ENCODE measurements around the gene VPS72. TPM values are rescaled to one million over a fixed set of nuclear protein-coding genes. Genes with fewer than 3 reads are reported as not detected.

VPS72 gene
- 68.9 TPM for total RNA-seq (2021; ENCODE audit: unreplicated experiment)
- polyA plus RNA-seq (2012) = 47.7 and 57.3 TPM in 2 replicates
- Bru-seq, nascent RNA = percentile 84 among the genes with signal in this experiment
- BruChase-seq, experiment 1, labeled RNA remaining after a 6-hour chase = percentile 84 among the genes with signal in this experiment
- BruChase-seq, experiment 2, labeled RNA remaining after a 2-hour chase = percentile 80 among the genes with signal in this experiment
- long read RNA-seq, transcript VPS72-202 (6 exons, 1,527 nt) = major isoform, 46 of 51 reads
- long read RNA-seq, partial matches to known transcripts = 0 of 51 reads
- long read RNA-seq, other reads (novel, unspliced or antisense) = 4 of 51 reads

- RAD21 ChIA-PET (ENCODE audit: low non-redundant PET in 1 of 2, low total read pairs in 2 of 2, uncharacterized antibody in 2 of 2, unreplicated experiment in 2 of 2) = interaction anchor here (0.6 to 1.0 kb wide), 2 partner anchors 18 to 61 kb away, joined by 3 to 4 read pairs; no protein-coding TSS in a partner anchor
- Histone ChIP-seq H3K79me2 (ENCODE audit: insufficient read depth, low read length) (peaks cover 58% of the 10 kb centered on the region), H3K27me3 (ENCODE audit: insufficient read depth, low read length) (no peaks in the 10 kb centered on the region), H3K27ac (ENCODE audit: low read depth, low read length) (peak within 1 kb of the TSS; percentile 72), H3K9me2 (ENCODE audit: insufficient read depth) (no peaks in the 10 kb centered on the region), H3K4me1 (ENCODE audit: control insufficient read depth in 1 of 2, insufficient read depth in 2 of 2, low read length in 2 of 2) (peaks cover 17 to 29% of the 10 kb centered on the region in 2 experiments), H3K4me2 (ENCODE audit: low read length) (peak within 1 kb of the TSS; percentile 90), H3K9ac (ENCODE audit: low read length) (peak within 1 kb of the TSS; percentile 84), H3K36me3 (ENCODE audit: control insufficient read depth in 1 of 2, insufficient read depth in 2 of 2, low read length in 2 of 2) (peaks cover 6 to 8% of the 10 kb centered on the region in 2 experiments; a peak in 3 of 4 replicates), H2AFZ (ENCODE audit: low read depth, low read length, poor library complexity, severe bottlenecking) (no peak within 1 kb of the TSS), H3K9me3 (ENCODE audit: control insufficient read depth in 1 of 2, insufficient read depth in 1 of 2, low read depth in 1 of 2, low read length in 2 of 2) (no peaks in the 10 kb centered on the region), H4K20me1 (ENCODE audit: insufficient read depth) (no peaks in the 10 kb centered on the region), H3K4me3 (replicated peaks in 1 of 2; ENCODE audit: low read depth in 1 of 2, low read length in 2 of 2) (peak within 1 kb of the TSS; percentile 83 to 85)
- POLR2A ChIA-PET = interaction anchor here (0.7 to 1.3 kb wide), 4 partner anchors 14 to 92 kb away, joined by 3 to 9 read pairs (median 3); partner anchors contain the start of genes TMOD4 and ZNF687
- peak; percentile 85 for ATAC-seq
- intact Hi-C loops (cut with micrococcal nuclease) = no loop called here
- no TSS peak for BruUV-seq (replicated peaks)
- peak; percentile 80 for DNase-seq (ENCODE audit: low read depth, low spot score)
- TF ChIP-seq, protein P1, sequence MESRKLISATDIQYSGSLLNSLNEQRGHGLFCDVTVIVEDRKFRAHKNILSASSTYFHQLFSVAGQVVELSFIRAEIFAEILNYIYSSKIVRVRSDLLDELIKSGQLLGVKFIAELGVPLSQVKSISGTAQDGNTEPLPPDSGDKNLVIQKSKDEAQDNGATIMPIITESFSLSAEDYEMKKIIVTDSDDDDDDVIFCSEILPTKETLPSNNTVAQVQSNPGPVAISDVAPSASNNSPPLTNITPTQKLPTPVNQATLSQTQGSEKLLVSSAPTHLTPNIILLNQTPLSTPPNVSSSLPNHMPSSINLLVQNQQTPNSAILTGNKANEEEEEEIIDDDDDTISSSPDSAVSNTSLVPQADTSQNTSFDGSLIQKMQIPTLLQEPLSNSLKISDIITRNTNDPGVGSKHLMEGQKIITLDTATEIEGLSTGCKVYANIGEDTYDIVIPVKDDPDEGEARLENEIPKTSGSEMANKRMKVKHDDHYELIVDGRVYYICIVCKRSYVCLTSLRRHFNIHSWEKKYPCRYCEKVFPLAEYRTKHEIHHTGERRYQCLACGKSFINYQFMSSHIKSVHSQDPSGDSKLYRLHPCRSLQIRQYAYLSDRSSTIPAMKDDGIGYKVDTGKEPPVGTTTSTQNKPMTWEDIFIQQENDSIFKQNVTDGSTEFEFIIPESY (IDR thresholded peaks at IDR 0.05; ENCODE audit: extremely low read depth, insufficient replicate concordance, low read length) = peak; percentile 46
- no peak for TF ChIP-seq EZH2 (IDR thresholded peaks at IDR 0.05)
- TF ChIP-seq POLR2AphosphoS5 (IDR thresholded peaks at IDR 0.05; ENCODE audit: low read depth, low read length) = peak; percentile 96
- no peak for TF ChIP-seq EGR1 (IDR thresholded peaks at IDR 0.05; ENCODE audit: low read depth)
- TF ChIP-seq ZFX (IDR thresholded peaks at IDR 0.05) = 0 out of 2 replicates have a peak, but pooled peaks have one; percentile 36
- TF ChIP-seq POLR2A (IDR thresholded peaks at IDR 0.05; ENCODE audit: borderline replicate concordance, extremely low read depth, insufficient read depth, insufficient read length) = peak; percentile 95
- no peak for TF ChIP-seq FOSL1 (IDR thresholded peaks at IDR 0.05; ENCODE audit: low read depth)
- TF ChIP-seq YY1 (IDR thresholded peaks at IDR 0.05; ENCODE audit: extremely low read depth, insufficient replicate concordance, low read depth, low read length) = peak; percentile 85
- TF ChIP-seq TCF7L2 (IDR thresholded peaks at IDR 0.05; ENCODE audit: borderline replicate concordance, extremely low read depth, insufficient read depth, insufficient read length) = peak; percentile 51
- CTCF ChIA-PET = interaction anchor here (0.9 kb wide), 1 partner anchor 12 kb away, joined by 3 read pairs; no protein-coding TSS in a partner anchor
These were observed at the start of gene VPS72 for GRCh38 chr1:151189637-151190445. TSS of gene VPS72 (minus strand) at chr1:151190197. CDS start at chr1:151190121, 76 bp downstream.

Data from HCT116 (cell line).